RKO (cell line): ENCODE measurements around the gene KBTBD13.

Experiments used
- DNase-seq: peaks from one replicate; pipeline ENCODE4 v3.0.0-alpha.2; 2016; ENCODE audit warnings: low spot score

KBTBD13 gene

GRCh38 chr15:65115086-65115485 lies 38.5 kb downstream of the KBTBD13 start, which contains the start of gene UBAP1L:
Gene UBAP1L (minus strand): TSS chr15:65115200. CDS start chr15:65106215, 8,985 bp downstream.
- no peak for DNase-seq

GRCh38 chr15:65115542-65115941 lies 39.0 kb downstream of the KBTBD13 start:
- no peak for DNase-seq
